Aorta (tissue), 5 donors: Measurements from ENCODE around the gene EFNA1. TPM values are rescaled to one million over a fixed set of nuclear protein-coding genes. Genes with fewer than 3 reads are reported as not detected.

Experiments
- ATAC-seq: fragments of 200-7000 bp; cut with Tn5 transposase; one replicate; pipeline ENCODE4 v1.9.1; 2022; ENCODE audit warnings: moderate library complexity; ENCODE audit not compliant: low FRiP score
- DNase-seq, 2 donors: peaks; one replicate each; pipeline ENCODE4 v3.0.0-alpha.2; 2020
- H3K27ac ChIP-seq, 2 donors: one replicate each; pipeline ENCODE4 v1.5.1; 2013; ENCODE audit warnings: low read length in 2 of 2, mild to moderate bottlenecking in 2 of 2, moderate library complexity in 2 of 2, control low read depth in 1 of 2, inconsistent platforms in 1 of 2, low read depth in 1 of 2
- H3K27me3 ChIP-seq, 2 donors: one replicate each; pipeline ENCODE4 v1.6.1; 2013; ENCODE audit warnings: control low read depth in 1 of 2, low read length in 1 of 2, mild to moderate bottlenecking in 1 of 2, moderate library complexity in 1 of 2; ENCODE audit not compliant: insufficient read depth in 2 of 2, control insufficient read depth in 1 of 2
- H3K36me3 ChIP-seq, 2 donors: one replicate each; pipeline ENCODE4 v1.6.1; 2013; ENCODE audit warnings: control low read depth in 1 of 2, low read length in 1 of 2, mild to moderate bottlenecking in 1 of 2; ENCODE audit not compliant: insufficient read depth in 2 of 2, control insufficient read depth in 1 of 2
- H3K4me1 ChIP-seq, 2 donors: one replicate each; pipeline ENCODE4 v1.6.1; 2013; ENCODE audit warnings: low read length in 2 of 2, control low read depth in 1 of 2, mild to moderate bottlenecking in 1 of 2, moderate library complexity in 1 of 2; ENCODE audit not compliant: insufficient read depth in 2 of 2, control insufficient read depth in 1 of 2
- H3K4me3 ChIP-seq, 2 donors: one replicate each; pipeline ENCODE4 v1.5.1; 2013; ENCODE audit warnings: low read length in 2 of 2, control low read depth in 1 of 2, mild to moderate bottlenecking in 1 of 2
- H3K9me3 ChIP-seq: one replicate; pipeline ENCODE4 v1.6.1; 2013; ENCODE audit warnings: mild to moderate bottlenecking, low read length; ENCODE audit not compliant: control insufficient read depth
- WGBS, 2 donors: extraction: QIAGEN DNeasy Blood & Tissue Kit; methylation state at CpG; one replicate each; pipeline ENCODE4 v1.1.7; 2013; 5-methylcytosine and 5-hydroxymethylcytosine counted together
- intact Hi-C, 2 donors: fragments of 100-400 bp; cut with DNase I; formaldehyde crosslinking; loops; one replicate each; pipeline versions ENCODE4 v1.14.2 to v1.15.0; 2022
- polyA plus RNA-seq, 2 donors: library from polyadenylated mRNA; stranded (reverse); fragments of 200-250 nt; gene quantifications; one replicate each; pipeline ENCODE4 v1.2.3, GENCODE V29; 2013
- total RNA-seq, 2 donors: library from RNA; stranded (reverse); fragmentation: NEBNext Ultra II Directional; extraction: Animal tissue kit (Norgen Biotek cat#: 25700); gene quantifications; one replicate each; pipeline ENCODE4 v1.2.1, GENCODE V29; 2021
- donor health status: healthy with polysubstance abuse.
- donor health status: Bipolar disorder and iron deficiency.
- donor health status: DM: no; HTN: no; CAD: no.
- donor health status: DM: no; HTN: no; CAD: no.
- donor health status: DM: yes; HTN: yes; CAD: no.

EFNA1 gene
- total and polyA plus RNA-seq, 4 donors, result 7.1 to 49.1 (median 15.5) TPM

DNA sequence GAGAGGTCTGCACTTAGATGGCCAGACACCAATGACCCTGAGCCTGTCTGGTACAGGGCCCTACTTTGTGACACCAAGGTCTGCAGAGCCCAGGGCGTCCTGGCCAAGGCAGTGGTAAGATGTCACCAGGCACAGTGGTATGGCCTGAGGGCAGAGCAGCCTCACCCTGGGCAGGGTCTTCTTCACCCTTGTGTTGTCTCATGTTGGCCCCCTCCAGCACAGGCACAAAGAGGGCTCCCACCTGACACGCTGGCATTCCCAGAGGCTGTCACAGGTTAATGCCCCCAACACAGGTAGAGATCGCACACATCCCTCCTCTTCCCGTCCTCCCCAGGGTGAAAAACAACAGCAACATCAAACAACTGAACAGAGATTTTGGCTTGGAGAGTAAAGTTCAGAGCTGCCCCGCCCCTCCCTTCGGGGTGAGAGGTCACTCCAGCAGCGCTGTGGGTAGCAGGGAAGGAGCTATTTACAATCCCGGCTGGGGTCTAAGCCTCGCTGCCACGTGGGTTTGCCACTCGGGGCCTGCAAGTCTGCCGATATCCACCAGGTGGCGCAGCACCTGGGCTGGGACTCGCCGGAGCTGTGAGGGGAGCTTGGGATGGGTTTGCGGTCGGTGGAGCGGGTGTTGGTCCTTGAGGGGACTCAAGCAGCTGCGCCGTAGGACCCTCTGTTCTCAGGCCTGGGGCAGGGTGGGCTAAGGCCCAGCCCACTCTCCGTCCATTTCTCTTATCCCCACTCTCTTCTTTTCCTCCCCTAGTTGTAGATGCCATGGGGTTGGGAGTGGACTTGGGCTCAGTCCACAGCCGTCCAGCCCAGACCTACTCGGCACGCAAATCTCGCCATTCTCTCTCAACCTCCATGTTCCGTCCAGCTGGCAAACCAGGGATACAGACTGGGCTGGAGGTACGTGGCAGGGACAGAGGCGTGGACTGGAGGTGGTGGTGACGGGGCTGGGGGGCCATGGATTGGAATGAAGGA, 36.3 kb upstream of the EFNA1 start:
- intact Hi-C loops, result loop anchor here (1.0 to 5.0 kb wide), 3 partner anchors 36 to 77 kb away; partner anchors contain the start of gene EFNA1 (in 2 of the 2)
- Histone ChIP-seq H3K27me3 (no peaks in the 10 kb centered on the region), H3K36me3 (no peaks in the 10 kb centered on the region), H3K4me1 (no peaks in the 10 kb centered on the region), H3K9me3 (no peaks in the 10 kb centered on the region), H3K4me3 (no peak overlapping the region), H3K27ac (no peak overlapping the region)
- peak; percentile 82 for ATAC-seq
- 21 to 26% methylated on average over 29 of the region's 29 CpGs for WGBS, 2 donors
- peak; percentile 84 to 94 for DNase-seq

DNA sequence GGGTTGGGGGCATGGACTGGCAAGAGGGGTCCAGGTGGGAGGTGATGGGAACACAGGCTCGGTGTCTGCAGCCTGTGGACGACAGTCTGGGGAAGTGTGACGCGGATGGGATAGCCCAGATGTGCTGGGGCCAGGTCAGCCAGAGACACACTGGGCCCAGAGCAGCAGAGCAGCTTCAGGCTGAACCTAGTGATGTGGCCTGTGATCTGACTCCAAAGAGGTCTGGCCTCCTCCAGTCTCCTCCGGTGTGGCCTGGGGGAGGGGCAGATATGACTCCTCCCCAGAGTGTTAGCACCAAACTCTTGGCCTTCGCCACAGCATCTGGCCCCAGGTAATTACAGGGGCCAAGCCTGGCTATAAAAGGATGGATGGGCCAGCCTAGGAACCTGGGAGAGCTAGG, 35.5 kb upstream of the EFNA1 start:
- DNase-seq (no peak), ATAC-seq (no peak)
- Histone ChIP-seq H3K9me3 (no peaks in the 10 kb centered on the region), H3K27me3 (no peaks in the 10 kb centered on the region), H3K36me3 (no peaks in the 10 kb centered on the region), H3K4me1 (no peaks in the 10 kb centered on the region), H3K4me3 (no peak overlapping the region), H3K27ac (no peak overlapping the region)
- WGBS, 2 donors, result 82 to 87% methylated on average over 6 of the region's 6 CpGs
- intact Hi-C loops, result loop anchor here (2.0 to 5.0 kb wide), 2 partner anchors 35 to 75 kb away; partner anchors contain the start of gene EFNA1 (in 2 of the 2)

DNA sequence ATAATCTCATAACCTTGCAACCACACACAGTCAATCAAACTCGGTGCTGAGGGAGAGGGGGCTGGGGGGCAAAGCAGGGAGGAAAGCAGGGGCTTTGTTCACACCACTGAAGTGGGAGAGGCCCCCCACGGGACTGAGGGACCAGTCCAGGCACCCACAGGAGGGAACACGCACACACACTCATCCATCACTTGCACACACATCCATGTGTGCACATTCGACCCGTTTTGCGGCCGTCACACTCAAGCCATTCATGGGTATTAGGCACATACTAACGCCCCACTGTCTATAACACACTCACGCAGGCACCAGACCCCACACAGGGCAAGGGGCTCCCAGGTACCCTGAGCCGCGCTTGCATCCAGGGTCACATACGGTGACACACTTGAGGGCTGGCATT, 35.0 kb upstream of the EFNA1 start:
- H3K4me3 ChIP-seq, result no peak overlapping the region
- H3K27ac ChIP-seq, result no peak overlapping the region
- intact Hi-C loops, result loop anchor here (2.0 to 5.0 kb wide), 2 partner anchors 35 to 74 kb away; partner anchors contain the start of gene EFNA1 (in 2 of the 2)
- DNase-seq (no peak), ATAC-seq (no peak)
- H3K27me3 ChIP-seq, result no peaks in the 10 kb centered on the region
- H3K4me1 ChIP-seq, result no peaks in the 10 kb centered on the region
- WGBS, 2 donors, result 90 to 92% methylated on average over 12 of the region's 12 CpGs
- H3K9me3 ChIP-seq, result no peaks in the 10 kb centered on the region
- no peaks in the 10 kb centered on the region for H3K36me3 ChIP-seq

DNA sequence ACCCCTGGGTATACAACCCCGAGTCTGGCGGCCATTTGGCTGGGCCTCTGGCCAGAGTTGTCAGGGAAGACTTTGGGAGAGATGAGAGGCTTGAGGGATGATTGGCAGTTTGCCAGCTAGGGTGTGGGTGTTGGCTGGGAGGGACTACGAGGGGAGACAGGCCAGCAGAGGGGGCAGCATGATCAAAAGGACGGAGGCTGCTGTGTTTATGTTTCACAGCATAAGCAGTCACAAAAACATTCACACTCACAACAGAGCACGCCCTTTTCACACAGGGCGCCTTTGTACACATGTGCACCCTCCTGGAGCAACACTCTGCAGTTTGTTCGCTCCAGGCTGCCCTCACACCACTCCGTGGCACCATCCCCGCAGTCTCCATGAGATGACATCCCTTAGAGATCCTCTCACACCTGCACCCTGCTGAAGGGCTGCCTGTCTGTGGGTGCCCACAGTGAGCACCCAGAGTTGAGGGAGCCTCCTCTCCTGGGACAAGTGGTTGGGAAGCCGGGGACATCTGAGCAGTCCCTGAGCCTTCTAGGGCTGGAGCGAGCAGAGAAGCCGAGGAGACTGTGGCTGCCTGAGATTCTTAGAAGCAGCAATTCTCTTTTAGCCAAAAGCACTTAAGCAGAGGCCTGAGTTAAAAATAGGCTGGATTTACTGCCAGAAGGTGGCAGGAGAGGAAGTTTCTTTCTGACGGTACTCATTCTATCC, 33.6 kb upstream of the EFNA1 start:
- Histone ChIP-seq H3K4me1 (no peaks in the 10 kb centered on the region), H3K36me3 (no peaks in the 10 kb centered on the region), H3K27ac (no peak overlapping the region), H3K27me3 (no peaks in the 10 kb centered on the region), H3K4me3 (no peak overlapping the region), H3K9me3 (no peaks in the 10 kb centered on the region)
- WGBS, 2 donors, result 7 to 8% methylated on average over 13 of the region's 13 CpGs
- intact Hi-C loops, result loop anchor here (2.0 to 5.0 kb wide), 2 partner anchors 33 to 73 kb away; partner anchors contain the start of gene EFNA1 (in 2 of the 2)
- DNase-seq (peak in 1 of 2 donors; percentile 46), ATAC-seq (peak; percentile 34)

DNA sequence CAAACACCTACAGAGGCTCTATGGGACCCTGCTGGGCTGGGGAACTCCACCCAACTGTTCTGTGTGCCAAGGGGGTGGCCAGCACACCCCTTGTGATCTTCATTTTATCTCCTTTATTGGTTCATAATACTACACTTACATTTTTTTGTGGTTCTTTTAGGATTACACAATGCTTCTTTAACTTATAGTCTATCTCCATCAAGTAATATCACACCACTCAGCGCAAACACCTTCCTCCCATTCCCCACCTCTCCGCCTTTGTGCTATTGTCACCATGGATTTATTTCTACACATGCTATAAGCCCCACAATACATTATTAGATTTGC, 33.1 kb upstream of the EFNA1 start:
- H3K36me3 ChIP-seq, result no peaks in the 10 kb centered on the region
- 78 to 82% methylated on average over 2 of the region's 2 CpGs for WGBS, 2 donors
- no peak for ATAC-seq
- H3K27ac ChIP-seq, result no peak overlapping the region
- intact Hi-C loops, result loop anchor here (5.0 kb wide), 1 partner anchor 33 kb away; the partner anchor contains the start of gene EFNA1 (in 2 of the 2)
- no peaks in the 10 kb centered on the region for H3K4me1 ChIP-seq
- no peak for DNase-seq
- H3K4me3 ChIP-seq, result no peak overlapping the region
- H3K9me3 ChIP-seq, result no peaks in the 10 kb centered on the region
- H3K27me3 ChIP-seq, result no peaks in the 10 kb centered on the region

DNA sequence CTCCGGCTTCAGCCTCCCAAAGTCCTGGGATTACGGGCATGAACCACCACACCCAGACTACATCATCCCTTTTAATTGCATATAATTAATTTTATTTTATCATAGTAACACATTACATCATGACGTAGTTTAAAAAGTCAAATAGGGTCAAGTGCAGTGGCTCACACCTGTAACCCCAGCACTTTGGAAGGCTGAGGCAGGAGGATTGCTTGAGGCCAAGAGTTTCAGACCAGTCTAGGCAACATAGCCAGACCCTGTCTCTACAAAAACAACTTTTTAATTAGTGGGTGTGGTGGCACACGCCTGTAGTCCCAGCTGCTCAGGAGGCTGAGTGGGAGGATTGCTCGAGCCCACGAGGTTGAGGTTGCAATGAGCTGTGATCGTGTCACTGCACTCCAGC, 28.3 kb upstream of the EFNA1 start:
- WGBS, 2 donors, result 84 to 93% methylated on average over 7 of the region's 7 CpGs
- intact Hi-C loops, result no loop called here
- H3K27me3 ChIP-seq, result no peaks in the 10 kb centered on the region
- no peak overlapping the region for H3K27ac ChIP-seq
- H3K4me3 ChIP-seq, result no peak overlapping the region
- ATAC-seq (no peak), DNase-seq (no peak)
- H3K4me1 ChIP-seq, result no peaks in the 10 kb centered on the region
- H3K9me3 ChIP-seq, result no peaks in the 10 kb centered on the region
- no peaks in the 10 kb centered on the region for H3K36me3 ChIP-seq

DNA sequence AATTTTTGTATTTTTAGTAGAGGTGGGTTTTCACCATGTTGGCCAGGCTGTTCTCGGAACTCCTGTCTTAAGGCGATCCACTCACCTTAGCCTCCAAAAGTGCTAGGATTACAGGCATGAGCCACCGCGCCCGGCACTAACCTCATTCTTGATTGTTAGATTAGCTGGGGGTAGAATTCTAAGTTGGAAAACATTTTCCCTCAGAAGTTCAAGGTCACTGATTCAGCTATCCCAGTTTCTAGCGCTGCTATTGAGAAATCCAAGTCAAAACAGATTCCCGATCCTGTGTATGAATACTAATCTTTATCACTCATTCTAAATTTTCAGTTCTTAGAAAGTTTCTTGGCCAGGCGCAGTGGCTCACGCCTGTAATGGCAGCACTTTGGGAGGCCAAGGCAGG, 24.4 kb upstream of the EFNA1 start:
- Histone ChIP-seq H3K36me3 (no peaks in the 10 kb centered on the region), H3K4me3 (no peak overlapping the region), H3K4me1 (no peaks in the 10 kb centered on the region), H3K9me3 (no peaks in the 10 kb centered on the region), H3K27me3 (peaks cover 0 to 2% of the 10 kb centered on the region in 2 donors), H3K27ac (no peak overlapping the region)
- intact Hi-C loops, result no loop called here
- ATAC-seq, result no peak
- no peak for DNase-seq
- WGBS, 2 donors, result 81 to 96% methylated on average over 9 of the region's 9 CpGs

DNA sequence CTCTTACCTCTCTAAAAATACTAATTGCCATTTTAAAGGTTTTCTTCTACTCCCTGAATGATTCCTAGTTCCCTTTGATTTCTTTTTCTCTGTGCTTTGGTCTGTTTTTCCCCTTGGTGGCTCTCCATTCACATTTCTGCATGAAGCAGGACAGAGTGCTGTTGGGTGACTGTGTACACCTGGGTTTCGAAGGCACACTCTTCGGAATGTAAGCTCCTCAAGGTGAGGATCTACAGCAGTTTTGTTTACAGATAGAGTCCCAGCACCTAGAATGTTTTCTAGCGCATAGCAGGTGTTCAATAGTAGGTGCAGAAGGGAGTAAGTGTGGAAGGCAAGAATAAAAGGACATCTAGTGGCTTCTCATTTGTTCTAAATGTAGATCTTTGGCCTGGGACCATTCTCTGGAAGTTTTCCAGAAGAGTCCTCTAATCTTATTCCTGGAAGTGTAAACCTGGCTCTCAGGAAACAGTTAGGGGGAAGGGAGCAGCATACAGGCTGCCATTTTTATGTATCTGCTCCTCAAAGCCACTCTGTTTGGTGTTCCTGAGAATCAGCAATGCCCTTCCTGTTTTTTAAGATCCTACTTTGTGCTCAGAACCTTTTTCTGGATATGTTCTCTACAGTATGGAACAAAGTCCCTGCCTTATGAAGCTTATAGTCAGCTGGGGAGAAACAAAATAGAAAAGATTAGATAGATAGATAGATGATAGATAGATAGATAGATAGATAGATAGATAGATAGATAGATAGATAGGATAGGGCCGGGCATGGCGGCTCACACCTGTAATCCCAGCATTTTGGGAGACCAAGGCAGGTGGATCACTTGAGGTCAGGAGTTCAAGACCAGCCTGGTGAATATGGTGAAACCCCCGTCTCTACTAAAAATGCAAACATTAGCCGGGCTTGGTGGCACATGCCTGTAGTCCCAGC, 22.8 kb upstream of the EFNA1 start:
- 90 to 91% methylated on average over 7 of the region's 7 CpGs for WGBS, 2 donors
- ATAC-seq, result no peak
- Histone ChIP-seq H3K27me3 (peaks cover 0 to 2% of the 10 kb centered on the region in 2 donors), H3K27ac (no peak overlapping the region), H3K9me3 (no peaks in the 10 kb centered on the region), H3K4me1 (no peaks in the 10 kb centered on the region), H3K36me3 (no peaks in the 10 kb centered on the region), H3K4me3 (no peak overlapping the region)
- no peak for DNase-seq
- intact Hi-C loops, result no loop called here
